GM13977 (cell line): Measurements from ENCODE around the gene PARD6G.
A peak's percentile ranks its signal among the peaks of the same experiment; 100 is the strongest.

Experiments
- DNase-seq: peaks from one replicate; pipeline ENCODE4 v3.0.0; 2012; ENCODE audit warnings: low spot score
- in situ Hi-C: fragments of 300-500 bp; cut with MboI; formaldehyde crosslinking; loops from one replicate; pipeline ENCODE4 v1.12.0; 2022; ENCODE audit warnings: low sequenced_read_pairs, low pct_unique_long_range_greater_than_20kb, mixed read lengths, inconsistent platforms; ENCODE audit not compliant: unreplicated experiment
- TF ChIP-seq, protein P1 (sequence below): IDR thresholded peaks from 2 replicates; pipeline ENCODE4 v1.5.1; 2012; ENCODE audit warnings: mild to moderate bottlenecking, control low read depth; ENCODE audit not compliant: insufficient read depth; ENCODE audit errors: extremely low read depth, missing control alignments

PARD6G gene

DNA sequence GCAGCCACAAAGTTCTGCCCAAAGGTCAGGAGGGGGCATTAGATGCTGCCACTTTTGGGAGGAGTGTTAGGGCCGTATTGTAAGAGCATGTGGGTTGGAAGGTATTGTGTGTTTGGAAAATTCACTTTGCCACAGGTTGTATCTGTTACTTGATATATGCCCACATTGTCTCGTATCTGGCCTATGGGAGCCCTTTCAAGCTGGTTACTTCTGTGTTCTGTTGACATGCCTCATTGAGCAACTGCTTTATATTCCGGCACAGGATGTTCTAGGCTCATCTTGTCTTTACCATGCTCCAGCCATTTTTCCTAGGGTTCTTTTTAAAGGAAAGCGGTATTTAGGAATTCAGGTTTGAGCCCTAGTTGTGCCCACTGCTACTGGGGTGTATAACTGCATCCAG lies 132.3 kb downstream of the PARD6G start:
- in situ Hi-C loops, result no loop called here
- DNase-seq, result no peak

DNA sequence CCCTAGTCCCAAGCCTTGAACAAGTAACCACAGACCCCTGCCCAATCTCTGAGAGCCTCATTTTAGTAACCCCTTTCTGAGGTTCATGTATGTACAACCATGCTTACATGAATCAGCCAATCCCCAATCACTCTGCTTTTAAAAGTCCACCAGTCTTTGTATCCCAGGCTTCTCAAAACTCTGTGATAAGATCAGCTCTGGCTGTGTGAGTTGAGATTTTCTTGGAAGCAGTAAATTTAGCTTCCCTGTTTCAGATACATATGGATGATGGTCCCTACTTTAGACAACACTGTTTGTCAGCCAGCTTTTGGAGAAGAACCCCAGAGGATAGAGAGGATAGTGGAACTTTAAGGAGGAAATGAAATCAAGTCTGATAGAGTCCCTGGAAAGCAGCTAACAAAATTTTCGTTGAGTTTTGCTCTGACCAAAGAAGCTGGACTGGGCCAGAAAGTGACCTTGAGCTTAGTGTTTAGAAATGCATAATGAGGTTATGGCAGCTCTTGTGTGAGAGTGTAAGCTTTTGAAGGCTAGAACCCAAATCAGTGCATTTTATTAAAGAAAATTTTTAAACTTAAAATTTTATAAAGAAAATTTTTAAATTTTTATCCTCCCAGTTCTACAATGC lies 134.6 kb downstream of the PARD6G start:
- in situ Hi-C loops, result no loop called here
- DNase-seq, result no peak

More for the DNA sequence above, 132.3 kb downstream of the PARD6G start:
- TF ChIP-seq, protein P1, sequence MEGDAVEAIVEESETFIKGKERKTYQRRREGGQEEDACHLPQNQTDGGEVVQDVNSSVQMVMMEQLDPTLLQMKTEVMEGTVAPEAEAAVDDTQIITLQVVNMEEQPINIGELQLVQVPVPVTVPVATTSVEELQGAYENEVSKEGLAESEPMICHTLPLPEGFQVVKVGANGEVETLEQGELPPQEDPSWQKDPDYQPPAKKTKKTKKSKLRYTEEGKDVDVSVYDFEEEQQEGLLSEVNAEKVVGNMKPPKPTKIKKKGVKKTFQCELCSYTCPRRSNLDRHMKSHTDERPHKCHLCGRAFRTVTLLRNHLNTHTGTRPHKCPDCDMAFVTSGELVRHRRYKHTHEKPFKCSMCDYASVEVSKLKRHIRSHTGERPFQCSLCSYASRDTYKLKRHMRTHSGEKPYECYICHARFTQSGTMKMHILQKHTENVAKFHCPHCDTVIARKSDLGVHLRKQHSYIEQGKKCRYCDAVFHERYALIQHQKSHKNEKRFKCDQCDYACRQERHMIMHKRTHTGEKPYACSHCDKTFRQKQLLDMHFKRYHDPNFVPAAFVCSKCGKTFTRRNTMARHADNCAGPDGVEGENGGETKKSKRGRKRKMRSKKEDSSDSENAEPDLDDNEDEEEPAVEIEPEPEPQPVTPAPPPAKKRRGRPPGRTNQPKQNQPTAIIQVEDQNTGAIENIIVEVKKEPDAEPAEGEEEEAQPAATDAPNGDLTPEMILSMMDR, result no peak

DNA sequence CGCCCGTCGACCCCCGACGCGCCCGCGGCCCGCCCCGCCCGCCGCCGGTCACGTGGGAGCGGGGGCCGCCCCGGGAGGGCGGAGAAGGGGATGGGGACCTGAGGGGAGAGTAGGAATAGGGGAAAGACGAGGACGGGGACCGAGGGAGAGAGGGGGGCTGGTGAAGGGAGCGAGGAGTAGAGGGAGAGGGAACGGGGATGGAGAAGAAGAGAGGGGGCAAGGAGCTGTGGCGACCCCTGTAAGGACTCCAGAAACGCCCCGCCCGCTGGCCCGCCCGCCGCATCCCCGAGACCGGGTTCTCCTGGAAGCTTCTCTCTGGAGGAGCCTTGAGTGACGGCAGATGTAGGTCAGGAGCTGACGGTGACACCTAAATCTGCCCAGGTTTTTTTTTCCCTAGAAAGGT lies 137.6 kb downstream of the PARD6G start:
- in situ Hi-C loops, result no loop called here
- peak; percentile 74 for DNase-seq
- TF ChIP-seq, protein P1, result no peak

More for the DNA sequence above, 134.6 kb downstream of the PARD6G start:
- TF ChIP-seq, protein P1, result no peak

DNA sequence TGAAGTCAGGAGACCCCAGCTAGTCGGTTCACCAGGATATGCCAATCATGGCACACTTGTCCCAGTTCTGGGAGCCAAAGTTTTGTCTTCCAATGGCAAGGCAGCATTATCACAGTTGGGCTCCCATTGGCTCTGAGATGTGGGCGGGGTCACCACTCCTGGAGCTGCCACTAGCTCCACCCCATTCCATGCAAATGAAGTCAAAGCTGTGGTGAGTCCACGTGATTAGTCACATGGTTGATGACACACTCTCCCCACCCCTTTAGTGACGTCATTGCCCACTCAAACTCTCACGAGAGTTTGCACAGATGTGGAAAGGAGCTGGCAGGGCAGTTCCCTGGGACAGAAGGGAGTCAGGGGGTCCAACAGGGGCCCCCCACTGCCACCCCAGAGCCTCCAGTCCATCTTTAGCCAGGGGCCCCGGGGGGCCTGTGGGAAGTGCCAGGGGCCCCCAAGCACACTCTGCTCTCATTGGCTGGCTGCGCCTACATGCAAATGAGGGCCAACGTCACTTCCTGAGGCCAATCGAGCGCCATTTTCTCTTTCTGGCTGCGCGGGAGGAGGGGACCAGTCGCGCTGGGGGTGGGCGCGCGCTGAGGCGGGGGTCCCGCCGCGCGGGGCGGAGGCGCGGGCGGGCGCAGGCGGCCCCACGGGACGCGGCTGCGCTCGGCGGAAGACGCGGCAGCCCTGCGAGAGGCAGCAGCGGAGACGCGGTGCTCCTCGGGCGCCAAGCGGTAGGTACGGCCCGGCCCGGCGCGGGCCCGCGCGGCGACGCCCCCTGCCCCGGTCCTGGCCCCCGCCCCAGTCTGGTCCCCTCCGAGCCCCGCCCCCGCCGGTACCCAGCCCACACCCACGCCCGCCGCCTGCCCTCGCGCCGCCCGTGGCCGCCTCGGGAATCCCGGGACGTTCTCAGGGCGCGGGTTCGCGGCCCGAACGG lies 138.3 kb downstream of the PARD6G start, which contains the start of gene ADNP2:
Gene ADNP2 (plus strand): TSS at position 524 of the 937 bp plus-strand sequence. CDS start 8,281 bp downstream, outside the sequence.
- in situ Hi-C loops, result no loop called here
- TF ChIP-seq, protein P1, result no peak
- DNase-seq, result peak; percentile 88

DNA sequence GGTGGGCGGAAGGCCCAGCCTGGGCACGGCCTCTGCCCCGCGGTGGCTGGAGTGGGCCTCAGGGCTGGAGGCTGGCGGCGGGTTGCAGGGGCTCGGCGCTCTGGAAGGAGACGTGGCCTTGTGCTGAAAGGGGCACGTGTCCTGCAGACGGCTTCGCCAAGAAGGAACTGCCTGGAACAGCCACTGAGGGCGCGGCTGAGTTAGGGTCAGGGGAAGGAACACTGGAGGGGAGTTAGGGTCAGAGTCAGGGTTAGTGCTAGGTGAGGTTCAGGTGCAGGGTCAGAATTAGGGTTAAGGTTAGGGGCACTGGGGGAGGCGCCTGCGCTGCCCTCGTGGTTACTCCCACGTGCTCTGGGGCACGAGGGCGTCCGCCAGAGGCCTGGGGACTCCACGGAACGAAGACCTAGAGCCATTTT lies 139.2 kb downstream of the PARD6G start:
- no peak for DNase-seq
- TF ChIP-seq, protein P1, result no peak
- in situ Hi-C loops, result no loop called here

DNA sequence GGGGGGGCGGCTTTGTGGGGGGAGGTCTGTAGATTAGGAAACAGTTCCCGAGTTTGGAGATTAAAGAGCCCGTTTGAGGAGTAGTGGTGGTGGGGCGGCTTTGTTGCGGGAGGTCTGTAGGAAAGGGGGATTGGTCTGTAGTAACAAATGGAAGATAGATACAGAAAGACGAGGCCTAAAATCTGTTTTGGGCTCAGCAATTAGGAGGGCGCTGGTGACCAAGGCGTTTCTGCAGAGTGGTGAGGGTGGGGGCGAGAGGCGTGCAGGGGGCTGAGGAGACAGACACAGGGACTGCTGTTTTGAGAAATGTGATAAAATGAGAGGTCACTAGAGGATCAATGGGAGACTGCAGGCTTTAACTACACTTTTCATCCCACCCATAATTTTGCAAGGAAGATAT lies 139.9 kb downstream of the PARD6G start:
- no peak for DNase-seq
- in situ Hi-C loops, result no loop called here
- TF ChIP-seq, protein P1, result no peak
